ENCODE results near the gene DST.

Gene DST

GRCh38 chr6:56620229-56620868 lies 22.3 kb downstream of the DST start:
- DNase-seq: no peak

GRCh38 chr6:56618050-56618449 lies 24.6 kb downstream of the DST start:
- no peak for DNase-seq

- no peak for DNase-seq
Observed at GRCh38 chr6:56616967-56617366, 25.7 kb downstream of the DST start.

GRCh38 chr6:56613247-56613851 lies 29.3 kb downstream of the DST start:
- DNase-seq: no peak

- no peak for DNase-seq
Observed at GRCh38 chr6:56608332-56608731, 34.4 kb downstream of the DST start.

- no peak for DNase-seq
Observed at GRCh38 chr6:56607111-56607752, 35.5 kb downstream of the DST start.

- no peak for DNase-seq
Observed at GRCh38 chr6:56605435-56605834, 37.3 kb downstream of the DST start.

GRCh38 chr6:56604186-56604585 lies 38.5 kb downstream of the DST start:
- no peak for DNase-seq

GRCh38 chr6:56601390-56601789 lies 41.3 kb downstream of the DST start:
- DNase-seq: no peak

GRCh38 chr6:56595490-56596122 lies 47.1 kb downstream of the DST start:
- no peak for DNase-seq

- DNase-seq: no peak
Observed at GRCh38 chr6:56594699-56595098, 48.0 kb downstream of the DST start.

GRCh38 chr6:56593801-56594318 lies 48.8 kb downstream of the DST start:
- DNase-seq: no peak

GRCh38 chr6:56582236-56582635 lies 60.5 kb downstream of the DST start:
- DNase-seq: no peak

GRCh38 chr6:56581296-56581925 lies 61.3 kb downstream of the DST start:
- DNase-seq: no peak

GRCh38 chr6:56580271-56580670 lies 62.4 kb downstream of the DST start:
- no peak for DNase-seq

- DNase-seq: no peak
Observed at GRCh38 chr6:56579155-56579851, 63.4 kb downstream of the DST start.

GRCh38 chr6:56575736-56576135 lies 67.0 kb downstream of the DST start:
- DNase-seq: no peak

- DNase-seq: no peak
Observed at GRCh38 chr6:56574292-56574691, 68.4 kb downstream of the DST start.

GRCh38 chr6:56573624-56574023 lies 69.1 kb downstream of the DST start:
- no peak for DNase-seq

- no peak for DNase-seq
Observed at GRCh38 chr6:56572788-56573471, 69.8 kb downstream of the DST start.

- no peak for DNase-seq
Observed at GRCh38 chr6:56571605-56572004, 71.1 kb downstream of the DST start.
